GM03348 (cell line): Measurements from ENCODE around the gene GALNT18.

Experiments
- DNase-seq: peaks from one replicate; pipeline ENCODE4 v3.0.0; 2012; ENCODE audit warnings: low spot score

Gene GALNT18

GRCh38 chr11:11531131-11531908, 90.5 kb downstream of the GALNT18 start:
- no peak for DNase-seq

GRCh38 chr11:11528986-11529385, 92.8 kb downstream of the GALNT18 start:
- no peak for DNase-seq

- DNase-seq: no peak
These were observed 96.5 kb downstream of the GALNT18 start for GRCh38 chr11:11525283-11525682.

GRCh38 chr11:11524436-11525061, 97.3 kb downstream of the GALNT18 start:
- DNase-seq: no peak

- DNase-seq: no peak
These were observed 99.2 kb downstream of the GALNT18 start for GRCh38 chr11:11522591-11522990.

GRCh38 chr11:11521306-11522002, 100.4 kb downstream of the GALNT18 start:
- DNase-seq: no peak

- no peak for DNase-seq
These were observed 101.4 kb downstream of the GALNT18 start for GRCh38 chr11:11520231-11521015.

- DNase-seq: no peak
These were observed 102.6 kb downstream of the GALNT18 start for GRCh38 chr11:11519184-11519583.

GRCh38 chr11:11514246-11514645, 107.6 kb downstream of the GALNT18 start:
- no peak for DNase-seq

- DNase-seq: no peak
These were observed 108.4 kb downstream of the GALNT18 start for GRCh38 chr11:11513422-11513821.

- no peak for DNase-seq
These were observed 108.9 kb downstream of the GALNT18 start for GRCh38 chr11:11512929-11513328.

GRCh38 chr11:11512502-11512901, 109.3 kb downstream of the GALNT18 start:
- DNase-seq: no peak

- no peak for DNase-seq
These were observed 109.7 kb downstream of the GALNT18 start for GRCh38 chr11:11512090-11512489.

GRCh38 chr11:11510939-11511338, 110.9 kb downstream of the GALNT18 start:
- no peak for DNase-seq

- DNase-seq: no peak
These were observed 116.1 kb downstream of the GALNT18 start for GRCh38 chr11:11505692-11506091.

- DNase-seq: no peak
These were observed 116.6 kb downstream of the GALNT18 start for GRCh38 chr11:11505190-11505589.

GRCh38 chr11:11504071-11504470, 117.7 kb downstream of the GALNT18 start:
- DNase-seq: no peak

- no peak for DNase-seq
These were observed 119.4 kb downstream of the GALNT18 start for GRCh38 chr11:11502263-11502861.

- no peak for DNase-seq
These were observed 120.1 kb downstream of the GALNT18 start for GRCh38 chr11:11501546-11502262.

- DNase-seq: no peak
These were observed 120.9 kb downstream of the GALNT18 start for GRCh38 chr11:11500744-11501487.
